ENCODE measurements around the gene DAB2IP. TPM values are rescaled to one million over a fixed set of nuclear protein-coding genes. Genes with fewer than 3 reads are reported as not detected.

The DAB2IP gene
- total and polyA plus RNA-seq, 2 donors from 2014 or later: 33.8 to 105 TPM

GRCh38 chr9:121825031-121825691, 173.7 kb downstream of the DAB2IP start:
- no peaks in the 10 kb centered on the region for H3K4me1 ChIP-seq (ENCODE audit: control insufficient read depth in 2 of 3, insufficient read depth in 2 of 3, low read depth in 1 of 3, low read length in 3 of 3)
- no peaks in the 10 kb centered on the region for H3K36me3 ChIP-seq (ENCODE audit: control insufficient read depth in 2 of 3, insufficient read depth in 3 of 3, low read length in 3 of 3)
- no peaks in the 10 kb centered on the region for H3K9me3 ChIP-seq (ENCODE audit: control insufficient read depth in 2 of 3, insufficient read depth in 1 of 3, low read length in 3 of 3)
- DNase-seq (no peak), FAIRE-seq (no peak)
- H3K27ac ChIP-seq (ENCODE audit: low read depth in 2 of 2, low read length in 2 of 2): no peak overlapping the region
- no peak overlapping the region for H3K4me3 ChIP-seq (ENCODE audit: low read length in 3 of 3)
- H3K27me3 ChIP-seq (ENCODE audit: control insufficient read depth, insufficient read depth, low read length): no peaks in the 10 kb centered on the region
- H3K9ac ChIP-seq (ENCODE audit: low read length in 3 of 3): no peak overlapping the region
- no peak for TF ChIP-seq CTCF (IDR thresholded peaks at IDR 0.05; ENCODE audit: borderline replicate concordance, extremely low read depth, insufficient read depth)
- intact Hi-C loops (cut with DNase I): no loop called here

- Histone ChIP-seq H3K27me3 (ENCODE audit: control insufficient read depth, insufficient read depth, low read length) (no peaks in the 10 kb centered on the region), H3K4me1 (ENCODE audit: control insufficient read depth in 2 of 3, insufficient read depth in 2 of 3, low read depth in 1 of 3, low read length in 3 of 3) (no peaks in the 10 kb centered on the region), H3K4me3 (ENCODE audit: low read length in 3 of 3) (no peak overlapping the region), H3K36me3 (ENCODE audit: control insufficient read depth in 2 of 3, insufficient read depth in 3 of 3, low read length in 3 of 3) (no peaks in the 10 kb centered on the region), H3K27ac (ENCODE audit: low read depth in 2 of 2, low read length in 2 of 2) (no peak overlapping the region), H3K9me3 (ENCODE audit: control insufficient read depth in 2 of 3, insufficient read depth in 1 of 3, low read length in 3 of 3) (no peaks in the 10 kb centered on the region), H3K9ac (ENCODE audit: low read length in 3 of 3) (no peak overlapping the region)
- TF ChIP-seq CTCF (IDR thresholded peaks at IDR 0.05; ENCODE audit: borderline replicate concordance, extremely low read depth, insufficient read depth): no peak
- FAIRE-seq (no peak), DNase-seq (no peak)
- intact Hi-C loops (cut with DNase I): no loop called here
Measured at GRCh38 chr9:121826711-121827110, 175.3 kb downstream of the DAB2IP start.

- Histone ChIP-seq H3K4me1 (ENCODE audit: control insufficient read depth in 2 of 3, insufficient read depth in 2 of 3, low read depth in 1 of 3, low read length in 3 of 3) (no peaks in the 10 kb centered on the region), H3K27me3 (ENCODE audit: control insufficient read depth, insufficient read depth, low read length) (no peaks in the 10 kb centered on the region), H3K36me3 (ENCODE audit: control insufficient read depth in 2 of 3, insufficient read depth in 3 of 3, low read length in 3 of 3) (no peaks in the 10 kb centered on the region), H3K4me3 (ENCODE audit: low read length in 3 of 3) (no peak overlapping the region), H3K9ac (ENCODE audit: low read length in 3 of 3) (no peak overlapping the region), H3K9me3 (ENCODE audit: control insufficient read depth in 2 of 3, insufficient read depth in 1 of 3, low read length in 3 of 3) (no peaks in the 10 kb centered on the region), H3K27ac (ENCODE audit: low read depth in 2 of 2, low read length in 2 of 2) (no peak overlapping the region)
- no peak for TF ChIP-seq CTCF (IDR thresholded peaks at IDR 0.05; ENCODE audit: borderline replicate concordance, extremely low read depth, insufficient read depth)
- FAIRE-seq (no peak), DNase-seq (peak in 1 of 5 donors; percentile 42)
- intact Hi-C loops (cut with DNase I): no loop called here
Measured at GRCh38 chr9:121827251-121827967, 176.0 kb downstream of the DAB2IP start.

Measured in kidney (tissue), 14 donors.